Left ventricle myocardium superior (tissue), 1 donor: Measurements from ENCODE around the gene MOCS3. TPM values are rescaled to one million over a fixed set of nuclear protein-coding genes. Genes with fewer than 3 reads are reported as not detected.

Source experiments
- ATAC-seq: fragments of 200-7000 bp; cut with Tn5 transposase; one replicate; pipeline ENCODE4 v1.9.1; 2020; ENCODE audit warnings: mild to moderate bottlenecking, moderate library complexity
- DNase-seq: peaks from one replicate; pipeline ENCODE4 v3.0.0-alpha.2; 2020
- intact Hi-C: fragments of 100-400 bp; cut with micrococcal nuclease; formaldehyde crosslinking; loops from one replicate; pipeline ENCODE4 v1.11.0; 2022
- long read RNA-seq: library from polyadenylated mRNA; unstranded; transcript quantifications from one replicate; pipeline ENCODE4 v2.0.0, GENCODE V29; 2021
- total RNA-seq: library from RNA; stranded (reverse); fragmentation: NEBNext Ultra II Directional; extraction: Animal tissue kit (Norgen Biotek cat#: 25700); gene quantifications from one replicate; pipeline ENCODE4 v1.2.1, GENCODE V29; 2021
- donor health status: DM: no; HTN: yes; CAD: no; lungs with severe emphysema.

MOCS3 gene
- 3.1 TPM for total RNA-seq
- long read RNA-seq, full-length matches to known transcripts: 14 of 14 reads
- long read RNA-seq, partial matches to known transcripts: 0 of 14 reads
- long read RNA-seq, other reads (novel, unspliced or antisense): 0 of 14 reads

- ATAC-seq (peak; percentile 88), DNase-seq (peak; percentile 77)
- intact Hi-C loops: loop anchor here (2.0 kb wide), 1 partner anchor 26 kb away; no protein-coding TSS in a partner anchor
Measured at GRCh38 chr20:50958615-50959542, at the start of gene MOCS3. Gene MOCS3, plus strand, starts transcription at chr20:50958818. Its CDS starts 25 bp downstream, at chr20:50958843.

GRCh38 chr20:50909413-50909812 lies 49.2 kb upstream of the MOCS3 start:
- intact Hi-C loops: no loop called here
- DNase-seq: no peak
- no peak for ATAC-seq

GRCh38 chr20:50911030-50911429 lies 47.6 kb upstream of the MOCS3 start:
- intact Hi-C loops: no loop called here
- ATAC-seq (no peak), DNase-seq (no peak)

GRCh38 chr20:50911716-50912115 lies 46.9 kb upstream of the MOCS3 start:
- no peak for DNase-seq
- intact Hi-C loops: no loop called here

GRCh38 chr20:50913690-50914375 lies 44.8 kb upstream of the MOCS3 start:
- intact Hi-C loops: no loop called here
- peak; percentile 27 for ATAC-seq

More at GRCh38 chr20:50911716-50912115, 46.9 kb upstream of the MOCS3 start:
- no peak for ATAC-seq

GRCh38 chr20:50915424-50915823 lies 43.2 kb upstream of the MOCS3 start:
- intact Hi-C loops: no loop called here
- ATAC-seq (peak; percentile 34), DNase-seq (no peak)

More at GRCh38 chr20:50913690-50914375, 44.8 kb upstream of the MOCS3 start:
- no peak for DNase-seq

- ATAC-seq (peak; percentile 84), DNase-seq (no peak)
- intact Hi-C loops: no loop called here
Measured at GRCh38 chr20:50916257-50916656, 42.4 kb upstream of the MOCS3 start.

- DNase-seq: no peak
- ATAC-seq: no peak
- intact Hi-C loops: no loop called here
Measured at GRCh38 chr20:50916934-50917333, 41.7 kb upstream of the MOCS3 start.

GRCh38 chr20:50918403-50918802 lies 40.2 kb upstream of the MOCS3 start:
- DNase-seq (no peak), ATAC-seq (no peak)
- intact Hi-C loops: no loop called here

GRCh38 chr20:50919567-50919966 lies 39.1 kb upstream of the MOCS3 start:
- intact Hi-C loops: no loop called here
- ATAC-seq (no peak), DNase-seq (no peak)

GRCh38 chr20:50920997-50921396 lies 37.6 kb upstream of the MOCS3 start:
- ATAC-seq (no peak), DNase-seq (no peak)
- intact Hi-C loops: no loop called here

GRCh38 chr20:50921803-50922501 lies 36.7 kb upstream of the MOCS3 start:
- no peak for ATAC-seq
- no peak for DNase-seq
- intact Hi-C loops: no loop called here

GRCh38 chr20:50924261-50924920 lies 34.2 kb upstream of the MOCS3 start:
- ATAC-seq: no peak
- no peak for DNase-seq
- intact Hi-C loops: no loop called here

GRCh38 chr20:50926530-50926929 lies 32.1 kb upstream of the MOCS3 start:
- no peak for ATAC-seq
- no peak for DNase-seq
- intact Hi-C loops: no loop called here

- intact Hi-C loops: no loop called here
- DNase-seq (no peak), ATAC-seq (no peak)
Measured at GRCh38 chr20:50928469-50928868, 30.1 kb upstream of the MOCS3 start.

- DNase-seq (peak; percentile 86), ATAC-seq (peak; percentile 56)
- intact Hi-C loops: no loop called here
Measured at GRCh38 chr20:50929299-50930138, 29.1 kb upstream of the MOCS3 start.

GRCh38 chr20:50930139-50930975 lies 28.3 kb upstream of the MOCS3 start:
- DNase-seq: peak; percentile 63
- ATAC-seq: peak; percentile 3
- intact Hi-C loops: no loop called here
